GM19025 (cell line): ENCODE data around the gene ABHD16B.

Source experiments
- ATAC-seq: cut with Tn5 transposase; IDR thresholded peaks from one replicate; pipeline ENCODE4 v1.9.1; 2021; ENCODE audit warnings: mild to moderate bottlenecking, low read depth, moderate library complexity; ENCODE audit not compliant: unreplicated experiment

ABHD16B gene

GRCh38 chr20:63892402-63892801 is 31.1 kb downstream of the ABHD16B start:
- ATAC-seq = no peak

DNA sequence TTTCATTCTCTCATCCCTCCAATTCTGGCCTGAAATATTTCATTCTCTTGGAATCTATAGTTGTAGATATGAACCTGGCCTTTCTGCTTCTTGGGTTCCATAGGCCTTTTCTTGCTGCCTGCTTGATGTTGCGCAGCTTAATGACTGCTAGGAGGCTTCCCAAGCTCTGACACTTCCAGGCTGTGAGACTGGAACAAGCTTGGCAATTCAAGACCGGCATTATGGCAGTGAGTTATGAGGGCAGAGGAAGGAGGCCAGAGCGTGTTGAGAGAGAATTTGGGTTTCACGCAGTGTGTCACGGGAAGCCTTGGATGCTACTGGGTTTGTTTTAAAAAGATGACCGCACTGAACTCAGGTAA is 32.7 kb downstream of the ABHD16B start:
- no peak for ATAC-seq

- ATAC-seq = peak; percentile 95
Measured at GRCh38 chr20:63894358-63895201, 33.3 kb downstream of the ABHD16B start, which contains the start of gene DNAJC5. Gene DNAJC5 (plus strand): TSS chr20:63895126. CDS start chr20:63928346, 33,220 bp downstream.

DNA sequence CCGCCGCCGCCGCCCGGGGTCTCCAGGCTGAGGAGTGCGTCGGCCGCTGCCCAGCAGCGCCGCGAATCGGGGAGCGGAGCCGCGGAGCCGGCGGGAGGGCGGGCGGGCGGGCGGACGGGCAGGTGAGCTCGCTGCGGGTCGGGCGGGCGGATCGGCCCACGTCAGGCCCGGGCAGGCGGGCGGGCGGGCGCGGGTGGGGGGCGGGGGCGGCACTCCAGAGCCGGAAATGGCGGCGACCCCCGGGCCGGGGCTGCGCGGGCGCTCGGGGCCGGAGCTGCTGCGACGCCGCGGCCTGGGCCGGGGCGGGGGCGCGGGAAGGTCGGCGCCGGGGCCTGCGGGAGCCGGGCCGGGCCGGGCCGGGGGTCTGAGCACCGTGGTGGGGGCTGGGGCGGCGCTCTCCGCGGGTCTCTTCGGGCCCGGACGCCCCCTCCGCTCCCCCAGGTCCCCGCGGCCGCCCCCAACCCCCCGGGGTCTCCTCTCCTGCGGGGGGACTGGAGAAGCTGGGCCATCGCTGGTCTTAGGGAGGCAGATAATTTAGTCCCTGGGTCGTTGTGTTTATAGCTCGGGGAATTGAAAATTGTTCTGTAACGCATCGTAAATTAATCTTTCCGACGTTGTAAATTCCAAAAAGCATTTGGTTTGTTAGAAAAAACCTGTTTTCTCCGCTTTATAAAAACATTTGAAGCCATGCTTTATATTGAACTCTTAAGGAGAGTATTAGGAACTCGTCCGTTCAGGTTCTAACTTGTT is 34.1 kb downstream of the ABHD16B start:
- ATAC-seq = no peak

DNA sequence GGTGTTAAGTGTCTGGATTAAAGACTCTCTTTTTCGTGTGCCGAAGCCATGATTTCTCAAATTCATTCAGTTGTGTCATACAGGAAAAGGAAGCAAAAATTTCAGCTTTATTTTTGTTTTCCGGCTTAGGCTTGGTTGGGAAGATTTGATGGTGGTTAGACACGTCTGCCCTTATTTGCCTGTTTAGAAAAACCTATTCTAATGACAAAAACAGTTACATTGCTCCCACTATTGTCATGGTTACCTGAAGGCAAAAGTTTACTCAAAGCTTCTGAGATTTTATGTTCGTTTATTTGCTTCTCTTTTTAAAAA is 34.6 kb downstream of the ABHD16B start:
- ATAC-seq = no peak

GRCh38 chr20:63896264-63897105 is 35.2 kb downstream of the ABHD16B start:
- no peak for ATAC-seq

GRCh38 chr20:63897978-63898561 is 36.8 kb downstream of the ABHD16B start:
- ATAC-seq = no peak

DNA sequence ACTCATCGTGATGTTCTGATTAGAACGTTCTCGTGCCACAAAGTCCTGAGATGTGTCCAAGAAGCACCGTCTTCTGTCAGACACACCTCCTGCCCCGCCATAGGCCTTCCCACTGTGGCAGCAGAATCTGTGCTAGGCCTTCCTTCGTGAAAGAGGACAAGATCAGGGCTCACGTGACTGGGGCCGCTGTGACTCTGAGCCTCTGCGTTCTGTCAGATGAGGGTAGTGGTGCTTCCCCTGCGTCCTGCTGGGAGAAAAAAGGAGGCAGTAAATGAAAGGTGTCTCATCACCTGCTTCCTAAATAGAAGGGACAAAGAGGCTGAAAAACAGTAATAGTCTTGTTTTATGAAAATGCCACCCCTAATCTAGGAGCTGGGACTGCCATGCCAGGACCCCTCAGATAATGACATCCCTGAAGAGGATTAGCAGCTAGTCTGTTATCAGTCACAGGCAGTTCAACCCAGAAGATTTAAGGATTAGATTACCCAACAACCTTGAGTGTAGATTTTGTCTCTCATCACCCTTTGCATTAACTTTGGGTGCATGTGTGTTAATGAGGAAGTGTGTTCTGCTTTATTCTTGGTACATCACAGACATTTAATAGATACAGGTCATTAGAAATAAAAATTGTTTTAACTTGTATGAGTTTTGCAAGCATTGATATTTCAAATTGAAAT is 37.7 kb downstream of the ABHD16B start:
- no peak for ATAC-seq

DNA sequence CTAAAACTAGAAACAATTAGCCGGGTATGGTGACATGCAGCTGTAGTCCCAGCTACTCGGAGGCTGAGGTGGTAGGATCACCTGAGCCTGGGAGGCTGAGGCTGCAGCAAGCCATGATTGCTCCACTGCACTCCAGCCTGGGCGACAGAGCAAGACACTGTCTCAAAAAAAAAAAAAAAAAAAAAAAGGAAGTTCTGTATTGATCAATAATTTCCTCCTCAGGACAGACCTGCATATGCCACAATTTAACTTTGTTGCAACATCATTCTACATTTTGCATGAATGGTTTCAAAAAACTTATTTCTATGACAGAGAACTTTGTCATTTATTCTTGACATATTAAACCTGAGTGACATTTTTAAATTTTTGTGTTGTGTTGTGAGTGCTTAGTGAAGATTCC is 39.1 kb downstream of the ABHD16B start:
- ATAC-seq = no peak

- no peak for ATAC-seq
Measured at GRCh38 chr20:63903796-63904561, 42.7 kb downstream of the ABHD16B start.

DNA sequence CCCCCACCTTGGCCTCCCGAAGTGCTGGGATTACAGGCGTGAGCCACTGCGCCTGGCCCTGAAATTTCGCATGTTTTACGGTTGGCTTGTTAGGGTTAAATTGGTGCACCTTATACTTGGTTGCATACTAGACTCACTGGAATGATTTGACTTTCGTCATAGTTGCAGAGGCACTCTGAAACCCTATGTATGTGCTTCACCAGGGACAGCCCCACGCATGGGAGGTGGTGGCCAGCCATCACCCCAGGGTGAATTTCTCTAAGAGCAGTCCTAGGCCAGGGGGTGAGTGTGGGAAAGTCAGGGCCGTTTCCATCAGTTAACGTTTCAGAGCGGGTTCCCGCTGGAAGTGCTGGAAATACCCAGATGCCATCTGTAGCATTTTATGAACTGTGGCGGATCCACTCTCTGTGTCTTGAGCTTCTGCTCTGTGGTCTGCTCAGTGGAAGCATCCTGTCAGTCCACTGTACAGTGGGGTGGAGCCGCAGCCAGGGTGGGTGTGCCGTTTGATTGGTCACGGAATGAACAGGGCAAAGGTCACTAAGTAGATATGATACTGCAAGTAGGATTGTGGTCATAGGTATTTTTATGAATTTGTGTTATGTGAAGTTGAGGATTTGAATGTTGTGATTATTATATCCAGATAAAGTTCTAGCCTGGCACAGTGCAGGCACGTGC is 46.8 kb downstream of the ABHD16B start:
- no peak for ATAC-seq

- no peak for ATAC-seq
Measured at GRCh38 chr20:63911176-63911575, 49.9 kb downstream of the ABHD16B start.
